Stimulated activated CD4-positive, alpha-beta T cell treated with anti-CD3 and anti-CD28 coated beads, TNF-alpha, amount 100 ng/mL, for 1 hour (primary cell): Measurements from ENCODE around the gene ITGB4.
"Not testable (repeated sequence)": the region's sequence is repeated elsewhere in the genome, so short reads cannot be mapped to it uniquely, and the experiment has no call there.

Experiments
- DNase-seq, 3 donors: peaks; one replicate each; pipeline ENCODE4 v3.0.0-alpha.2; 2020; ENCODE audit warnings: low read depth in 3 of 3, low spot score in 1 of 3

The ITGB4 gene

GRCh38 chr17:75769536-75769935 lies 48.3 kb downstream of the ITGB4 start:
- DNase-seq: no peak

- no peak for DNase-seq
These were observed 50.3 kb downstream of the ITGB4 start for GRCh38 chr17:75771334-75772281.

GRCh38 chr17:75773121-75773807 lies 52.0 kb downstream of the ITGB4 start:
- no peak for DNase-seq

GRCh38 chr17:75773808-75774470 lies 52.7 kb downstream of the ITGB4 start:
- DNase-seq: no peak

- DNase-seq: no peak
These were observed 53.3 kb downstream of the ITGB4 start for GRCh38 chr17:75774471-75774990.

- DNase-seq: no peak
These were observed 53.9 kb downstream of the ITGB4 start for GRCh38 chr17:75774991-75775668.

GRCh38 chr17:75776386-75777295 lies 55.4 kb downstream of the ITGB4 start:
- no peak for DNase-seq

GRCh38 chr17:75777296-75777922 lies 56.1 kb downstream of the ITGB4 start:
- DNase-seq: no peak

- DNase-seq: not testable (repeated sequence)
These were observed 57.0 kb downstream of the ITGB4 start for GRCh38 chr17:75778066-75778860.

GRCh38 chr17:75778861-75779249 lies 57.6 kb downstream of the ITGB4 start:
- DNase-seq: no peak

- DNase-seq: peak; percentile 84 to 94 (median 90)
These were observed 58.2 kb downstream of the ITGB4 start for GRCh38 chr17:75779250-75779986.

GRCh38 chr17:75779987-75780889 lies 59.0 kb downstream of the ITGB4 start:
- DNase-seq: no peak

- no peak for DNase-seq
These were observed 62.0 kb downstream of the ITGB4 start for GRCh38 chr17:75783069-75783783.

- DNase-seq: no peak
These were observed 62.7 kb downstream of the ITGB4 start for GRCh38 chr17:75783803-75784472.

- peak; percentile 78 to 95 (median 89) for DNase-seq
These were observed 63.3 kb downstream of the ITGB4 start, which contains the start of gene UNK for GRCh38 chr17:75784473-75785015. TSS of gene UNK (plus strand) at chr17:75784806. CDS start at chr17:75784881, 75 bp downstream.
